NCI-H526 (cell line): ENCODE data around the gene KPNA1.
"Not testable (repeated sequence)": the region's sequence is repeated elsewhere in the genome, so short reads cannot be mapped to it uniquely, and the experiment has no call there.

Experiments
- DNase-seq, 2 experiments: peaks; one replicate each; lab custom pipeline; 2025; lab: John Stamatoyannopoulos, UW

KPNA1 gene

GRCh38 chr3:122519693-122520092 is 5.0 kb upstream of the KPNA1 start:
- no peak for DNase-seq

- DNase-seq: no peak
Observed at GRCh38 chr3:122516846-122517360, 2.2 kb upstream of the KPNA1 start.

GRCh38 chr3:122515870-122516269 is 1.1 kb upstream of the KPNA1 start:
- DNase-seq: no peak

- DNase-seq: no peak
Observed at GRCh38 chr3:122515020-122515468, 305 bp upstream of the KPNA1 start.

GRCh38 chr3:122513386-122514122 is 1.2 kb downstream of the KPNA1 start:
- no peak for DNase-seq

- DNase-seq: no peak
Observed at GRCh38 chr3:122512284-122512683, 2.5 kb downstream of the KPNA1 start.

- DNase-seq: no peak
Observed at GRCh38 chr3:122510878-122511535, 3.7 kb downstream of the KPNA1 start.

- DNase-seq: not testable (repeated sequence)
Observed at GRCh38 chr3:122508944-122509343, 5.8 kb downstream of the KPNA1 start.

GRCh38 chr3:122508135-122508914 is 6.4 kb downstream of the KPNA1 start:
- DNase-seq: no peak

- DNase-seq: no peak
Observed at GRCh38 chr3:122506450-122506849, 8.3 kb downstream of the KPNA1 start.

GRCh38 chr3:122505676-122506075 is 9.1 kb downstream of the KPNA1 start:
- DNase-seq: no peak

- DNase-seq: no peak
Observed at GRCh38 chr3:122502941-122503340, 11.8 kb downstream of the KPNA1 start.

GRCh38 chr3:122502139-122502538 is 12.6 kb downstream of the KPNA1 start:
- no peak for DNase-seq

- DNase-seq: not testable (repeated sequence)
Observed at GRCh38 chr3:122500964-122501363, 13.8 kb downstream of the KPNA1 start.

GRCh38 chr3:122498152-122498551 is 16.6 kb downstream of the KPNA1 start:
- no peak for DNase-seq

- DNase-seq: no peak
Observed at GRCh38 chr3:122497425-122497824, 17.3 kb downstream of the KPNA1 start.

- DNase-seq: no peak
Observed at GRCh38 chr3:122496508-122496907, 18.2 kb downstream of the KPNA1 start.

GRCh38 chr3:122493296-122493695 is 21.4 kb downstream of the KPNA1 start:
- DNase-seq: no peak

GRCh38 chr3:122488262-122488973 is 26.3 kb downstream of the KPNA1 start:
- DNase-seq: no peak

- DNase-seq: no peak
Observed at GRCh38 chr3:122484985-122485384, 29.8 kb downstream of the KPNA1 start.

GRCh38 chr3:122481390-122481789 is 33.3 kb downstream of the KPNA1 start:
- DNase-seq: no peak

- no peak for DNase-seq
Observed at GRCh38 chr3:122476532-122476931, 38.2 kb downstream of the KPNA1 start.
